HG03108 (cell line): ENCODE results near the gene MRPS35.

Source experiments
- ATAC-seq: cut with Tn5 transposase; IDR thresholded peaks from one replicate; pipeline ENCODE4 v1.9.1; 2021; ENCODE audit warnings: moderate library complexity; ENCODE audit not compliant: unreplicated experiment

MRPS35 gene

GRCh38 chr12:27802936-27803335 lies 92.3 kb downstream of the MRPS35 start:
- ATAC-seq, result no peak

DNA sequence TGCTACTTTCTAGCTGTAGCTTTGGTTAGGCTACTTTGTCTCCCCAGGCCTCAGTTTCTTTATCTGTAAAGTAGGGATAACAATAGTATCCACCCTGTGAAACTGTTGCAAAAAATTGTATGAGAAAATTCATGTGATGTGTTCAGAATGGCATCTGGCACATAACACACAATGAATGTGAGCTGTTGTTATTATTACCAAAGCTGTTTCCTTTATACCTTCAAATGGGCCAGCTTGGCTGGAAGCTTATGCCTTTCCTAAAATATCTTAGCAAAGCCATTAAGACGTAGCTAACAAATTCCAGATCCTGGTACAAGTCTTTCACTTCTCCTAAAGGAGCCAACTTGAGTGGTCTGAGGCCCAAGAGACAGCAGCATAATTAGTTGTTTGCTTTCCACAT lies 94.6 kb downstream of the MRPS35 start:
- no peak for ATAC-seq
